ENCODE data around the gene KCNK16. TPM values are rescaled to one million over a fixed set of nuclear protein-coding genes. Genes with fewer than 3 reads are reported as not detected.

Gene KCNK16
- total RNA-seq, 1 donor from 2014 or later: not detected

GRCh38 chr6:39281312-39281980 is 41.1 kb downstream of the KCNK16 start:
- DNase-seq (ENCODE audit: low read depth): no peak

- DNase-seq (ENCODE audit: low read depth): no peak
Measured at GRCh38 chr6:39280247-39280731, 42.2 kb downstream of the KCNK16 start.

- no peak for DNase-seq (ENCODE audit: low read depth)
Measured at GRCh38 chr6:39279539-39279938, 43.0 kb downstream of the KCNK16 start.

- DNase-seq (ENCODE audit: low read depth): no peak
Measured at GRCh38 chr6:39276379-39276995, 46.0 kb downstream of the KCNK16 start.

GRCh38 chr6:39274903-39275302 is 47.6 kb downstream of the KCNK16 start:
- DNase-seq (ENCODE audit: low read depth): no peak

- no peak for DNase-seq (ENCODE audit: low read depth)
Measured at GRCh38 chr6:39274471-39274870, 48.0 kb downstream of the KCNK16 start.

- DNase-seq (ENCODE audit: low read depth): no peak
Measured at GRCh38 chr6:39273406-39273821, 49.1 kb downstream of the KCNK16 start.

GRCh38 chr6:39269961-39270360 is 52.5 kb downstream of the KCNK16 start:
- DNase-seq (ENCODE audit: low read depth): no peak

- no peak for DNase-seq (ENCODE audit: low read depth)
Measured at GRCh38 chr6:39268721-39269120, 53.8 kb downstream of the KCNK16 start.

- no peak for DNase-seq (ENCODE audit: low read depth)
Measured at GRCh38 chr6:39268171-39268570, 54.3 kb downstream of the KCNK16 start.

GRCh38 chr6:39266782-39267355 is 55.6 kb downstream of the KCNK16 start:
- DNase-seq (ENCODE audit: low read depth): no peak

- no peak for DNase-seq (ENCODE audit: low read depth)
Measured at GRCh38 chr6:39266375-39266774, 56.1 kb downstream of the KCNK16 start.

Other genes with a start within 250 kb of the KCNK16 start
- 15.2 and 16.1 TPM in 2 replicates for gene SAYSD1, start 207.5 kb downstream of the KCNK16 start, total RNA-seq
- not detected in 2 replicates for gene KCNK5, start 93.2 kb downstream of the KCNK16 start, total RNA-seq
- gene KCNK17, start 8.3 kb downstream of the KCNK16 start, total RNA-seq: not detected in 2 replicates

Measured in myocyte (in vitro differentiated cells).